Psoas muscle (tissue), 8 donors: ENCODE results near the gene BCL11A. TPM values are rescaled to one million over a fixed set of nuclear protein-coding genes. Genes with fewer than 3 reads are reported as not detected.

Experiments
- ATAC-seq, 4 donors: fragments of 200-7000 bp; cut with Tn5 transposase; one replicate each; pipeline ENCODE4 v1.9.1; 2020; ENCODE audit warnings: moderate library complexity in 3 of 4, mild to moderate bottlenecking in 2 of 4
- DNase-seq, 2 donors: peaks; one replicate each; pipeline ENCODE4 v3.0.0-alpha.2; 2020
- H3K27ac ChIP-seq: fragments of 200-600 bp; one replicate; pipeline ENCODE4 v1.8.0; 2022
- H3K27me3 ChIP-seq, 3 donors: fragments of 200-600 bp in 1 of 3; one replicate each; pipeline versions ENCODE4 v1.6.1 to v1.8.0; 2013 to 2022; ENCODE audit warnings: low read length in 2 of 3, mild to moderate bottlenecking in 2 of 3, moderate library complexity in 1 of 3; ENCODE audit not compliant: insufficient read depth in 3 of 3
- H3K36me3 ChIP-seq, 2 donors: fragments of 200-600 bp in 1 of 2; one replicate each; pipeline versions ENCODE4 v1.6.1 to v1.8.0; 2013 to 2022; ENCODE audit warnings: low read depth in 1 of 2, mild to moderate bottlenecking in 1 of 2, moderate library complexity in 1 of 2; ENCODE audit not compliant: insufficient read depth in 1 of 2
- H3K4me1 ChIP-seq: fragments of 200-600 bp; one replicate; pipeline ENCODE4 v1.8.0; 2022
- H3K4me3 ChIP-seq: fragments of 200-600 bp; one replicate; pipeline ENCODE4 v1.8.0; 2022; ENCODE audit warnings: mild to moderate bottlenecking
- H3K9me3 ChIP-seq: fragments of 200-600 bp; one replicate; pipeline ENCODE4 v1.8.0; 2022
- CTCF ChIP-seq: fragments of 200-600 bp; IDR thresholded peaks from one replicate; pipeline ENCODE4 v1.8.0; 2022; ENCODE audit warnings: antibody characterized with exemption
- WGBS, 3 donors: extraction: QIAGEN DNeasy Blood & Tissue Kit; methylation state at CpG; one replicate each; pipeline versions ENCODE4 v1.1.6 to v1.1.7; 2013; 5-methylcytosine and 5-hydroxymethylcytosine counted together
- intact Hi-C, 2 donors: fragments of 100-400 bp; cut with DNase I; formaldehyde crosslinking; loops; one replicate each; pipeline versions ENCODE4 v1.11.0 to v1.14.2; 2022
- polyA plus RNA-seq, 3 donors: library from polyadenylated mRNA; stranded (reverse); fragments of 200-250 nt; gene quantifications; one replicate each; pipeline ENCODE4 v1.2.3, GENCODE V29; 2013
- total RNA-seq, 4 donors: library from RNA; stranded (reverse); fragmentation: NEBNext Ultra II Directional in 2 of 4; extraction: Animal tissue kit (Norgen Biotek cat#: 25700) in 2 of 4; gene quantifications; one replicate each; pipeline versions ENCODE4 v1.2.1 to v1.2.4, GENCODE V29; 2021 to 2023
- donor health status: healthy with polysubstance abuse.
- donor health status: DM: no; HTN: no; CAD: no; lungs with moderate emphysema.
- donor health status: Bipolar disorder and iron deficiency.
- donor health status: healthy.
- donor health status: DM: yes; HTN: yes; CAD: no.
- donor health status: DM: no; HTN: no; CAD: no.
- donor health status: DM: no; HTN: no; CAD: no.
- donor health status: DM: yes; HTN: yes; CAD: no.

The BCL11A gene
- total and polyA plus RNA-seq, 7 donors: 0.01 to 0.66 (median 0.39) TPM; not detected in 1

GRCh38 chr2:60558536-60558935 is 5.1 kb upstream of the BCL11A start:
- Histone ChIP-seq H3K4me1 (peaks cover 9% of the 10 kb centered on the region), H3K27me3 (peaks cover 6 to 64% (median 17%) of the 10 kb centered on the region in 3 donors), H3K4me3 (no peak overlapping the region), H3K36me3 (no peaks in the 10 kb centered on the region), H3K27ac (no peak overlapping the region), H3K9me3 (no peaks in the 10 kb centered on the region)
- no peak for ATAC-seq
- TF ChIP-seq CTCF: no peak
- intact Hi-C loops: no loop called here
- 65 to 80% (median 70%) methylated on average over 2 of the region's 2 CpGs for WGBS, 3 donors
- no peak for DNase-seq

- Histone ChIP-seq H3K27ac (no peak overlapping the region), H3K27me3 (peaks cover 2 to 74% (median 20%) of the 10 kb centered on the region in 3 donors), H3K36me3 (no peaks in the 10 kb centered on the region), H3K9me3 (no peaks in the 10 kb centered on the region), H3K4me3 (no peak overlapping the region), H3K4me1 (peaks cover 10% of the 10 kb centered on the region)
- TF ChIP-seq CTCF: no peak
- ATAC-seq (no peak), DNase-seq (no peak)
- 16 to 31% (median 16%) methylated on average over 12 of the region's 12 CpGs for WGBS, 3 donors
- intact Hi-C loops: no loop called here
Measured at GRCh38 chr2:60557486-60557864, 4.0 kb upstream of the BCL11A start.

- TF ChIP-seq CTCF: no peak
- H3K36me3 ChIP-seq: no peaks in the 10 kb centered on the region
- H3K4me1 ChIP-seq: peaks cover 17% of the 10 kb centered on the region
- intact Hi-C loops: no loop called here
- no peak for DNase-seq
- ATAC-seq: no peak
- WGBS, 3 donors: 4 to 5% (median 5%) methylated on average over 31 of the region's 31 CpGs
- no peaks in the 10 kb centered on the region for H3K9me3 ChIP-seq
- H3K27ac ChIP-seq: no peak overlapping the region
- H3K27me3 ChIP-seq: peaks cover 2 to 75% (median 26%) of the 10 kb centered on the region in 3 donors
- no peak overlapping the region for H3K4me3 ChIP-seq
Measured at GRCh38 chr2:60556576-60557485, 3.4 kb upstream of the BCL11A start.

- WGBS, 3 donors: 55 to 64% (median 58%) methylated on average over 5 of the region's 5 CpGs
- intact Hi-C loops: no loop called here
- H3K4me3 ChIP-seq: peak overlapping the region; percentile 85
- H3K9me3 ChIP-seq: no peaks in the 10 kb centered on the region
- H3K27me3 ChIP-seq: peaks cover 2 to 81% (median 28%) of the 10 kb centered on the region in 3 donors
- DNase-seq (no peak), ATAC-seq (no peak)
- H3K27ac ChIP-seq: no peak overlapping the region
- no peak for TF ChIP-seq CTCF
- H3K4me1 ChIP-seq: peaks cover 20% of the 10 kb centered on the region
- H3K36me3 ChIP-seq: no peaks in the 10 kb centered on the region
Measured at GRCh38 chr2:60556175-60556574, 2.7 kb upstream of the BCL11A start.
